NCI-H2196 treated with DMSO at 0.1 percent for 48 hours (cell line): ENCODE measurements around the gene CMSS1.
A peak's percentile ranks its signal among the peaks of the same experiment; 100 is the strongest.

Source experiments
- DNase-seq: peaks from one replicate; lab custom pipeline; 2025; ENCODE audit not compliant: unreplicated experiment; lab: John Stamatoyannopoulos, UW

CMSS1 gene

DNA sequence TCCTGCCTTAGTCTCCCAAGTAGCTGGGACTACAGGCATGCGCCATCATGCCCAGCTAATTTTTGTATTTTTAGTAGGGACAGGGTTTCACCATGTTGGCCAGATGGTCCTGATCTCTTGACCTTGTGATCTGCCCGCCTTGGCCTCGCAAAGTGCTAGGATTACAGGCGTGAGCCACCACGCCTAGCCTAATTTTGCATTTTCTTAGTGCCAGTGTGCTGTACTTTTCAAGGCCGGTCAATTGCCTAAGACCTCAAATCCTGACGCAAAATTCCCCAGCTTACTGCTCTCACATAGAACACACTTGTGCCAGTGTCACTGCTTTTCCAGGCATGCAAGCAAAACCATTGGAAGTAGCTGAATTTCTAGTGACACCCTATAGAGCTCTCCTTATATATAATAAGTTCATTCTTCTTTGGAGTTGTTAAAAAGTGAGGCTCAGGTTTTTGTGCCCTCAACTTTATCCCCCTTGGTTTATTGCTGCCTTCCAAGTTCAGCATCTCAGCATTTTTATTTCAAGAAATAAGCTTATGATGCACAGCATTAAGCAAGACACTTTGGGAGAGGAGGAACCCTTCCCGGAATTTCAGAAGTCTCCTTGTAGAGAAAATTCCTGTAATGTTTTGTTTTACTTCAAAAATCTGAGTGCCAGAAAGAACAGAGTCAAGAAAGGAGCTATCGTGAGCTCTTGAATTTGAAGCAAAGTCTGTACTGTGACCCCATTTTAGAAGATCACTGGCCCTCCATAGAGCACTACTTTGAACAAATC is 203.4 kb downstream of the CMSS1 start:
- no peak for DNase-seq

DNA sequence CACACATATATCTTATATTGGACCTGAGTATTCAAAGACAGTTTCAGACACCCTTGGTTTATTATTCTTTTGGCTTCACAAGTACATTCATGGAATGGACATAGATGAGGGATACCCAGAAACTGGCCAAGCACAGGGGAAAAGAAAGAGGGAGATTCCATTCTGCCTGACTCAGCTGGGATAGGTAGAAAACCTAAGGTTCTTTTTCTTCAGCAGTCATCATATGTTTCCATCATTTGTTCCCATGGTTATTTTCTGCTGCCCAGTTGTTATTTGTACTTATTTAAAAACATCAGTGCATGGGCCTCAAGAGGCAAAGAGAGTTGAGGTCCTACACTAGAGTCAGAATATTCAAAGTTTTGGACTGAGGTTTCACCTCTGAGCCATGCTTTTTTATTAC is 204.8 kb downstream of the CMSS1 start:
- DNase-seq, result no peak

DNA sequence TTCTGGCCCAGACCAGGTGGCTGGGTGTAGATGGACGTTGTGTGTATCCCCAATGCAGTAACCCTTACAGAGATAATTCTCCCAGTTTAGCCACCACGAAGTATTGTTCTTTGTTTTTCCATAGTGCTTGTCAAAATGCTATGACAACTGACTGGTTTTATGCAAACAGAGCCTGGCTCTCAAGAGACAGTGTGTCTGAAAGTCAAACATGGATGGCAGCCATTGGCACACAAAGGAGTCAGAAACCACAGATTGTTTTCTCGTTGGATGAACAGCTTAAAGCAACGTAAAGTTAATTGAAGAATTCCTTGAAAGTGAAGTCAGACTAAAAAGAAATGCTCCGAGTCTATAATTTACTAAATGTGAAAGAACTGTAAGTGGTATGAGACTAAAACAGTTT is 205.5 kb downstream of the CMSS1 start:
- peak; percentile 63 for DNase-seq

DNA sequence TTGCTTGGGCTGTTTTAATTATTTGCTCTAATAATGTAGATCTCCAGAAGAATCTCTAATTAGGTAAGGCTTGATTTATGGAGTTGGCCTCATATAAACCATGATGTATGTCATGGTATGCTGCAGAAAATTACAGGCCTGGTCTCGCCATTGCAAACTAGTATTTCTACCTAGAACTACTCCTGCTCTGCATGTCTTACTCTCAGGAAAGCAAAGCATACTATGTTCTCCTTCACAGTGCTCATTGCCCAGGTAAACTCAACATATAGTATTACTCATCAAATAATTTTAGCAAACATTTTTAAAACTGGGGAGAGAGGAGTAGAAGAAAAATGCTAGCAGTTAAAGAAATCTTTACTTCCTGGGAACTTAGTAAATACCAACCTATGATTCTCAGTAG is 205.9 kb downstream of the CMSS1 start:
- no peak for DNase-seq

- no peak for DNase-seq
These were observed 207.1 kb downstream of the CMSS1 start for GRCh38 chr3:100024520-100025303.

DNA sequence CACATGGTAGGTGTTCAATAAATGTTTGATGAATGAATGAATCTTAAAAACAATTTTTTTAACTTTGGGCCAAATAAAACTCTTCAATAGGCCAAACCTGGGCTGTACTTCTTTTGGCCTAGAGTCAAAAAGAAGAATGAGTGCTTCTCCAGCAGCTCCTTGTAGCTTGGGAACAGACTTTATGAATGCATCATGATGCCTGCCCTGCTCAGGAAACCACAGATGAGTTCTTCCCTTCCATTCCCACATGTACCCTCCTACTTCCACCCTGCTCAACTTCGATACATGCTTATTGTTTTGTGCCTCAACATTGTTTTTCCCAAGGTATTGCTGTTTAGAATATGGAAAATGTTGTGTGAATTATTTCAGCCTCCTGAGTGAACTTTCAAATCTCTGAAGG is 209.7 kb downstream of the CMSS1 start:
- DNase-seq, result no peak

DNA sequence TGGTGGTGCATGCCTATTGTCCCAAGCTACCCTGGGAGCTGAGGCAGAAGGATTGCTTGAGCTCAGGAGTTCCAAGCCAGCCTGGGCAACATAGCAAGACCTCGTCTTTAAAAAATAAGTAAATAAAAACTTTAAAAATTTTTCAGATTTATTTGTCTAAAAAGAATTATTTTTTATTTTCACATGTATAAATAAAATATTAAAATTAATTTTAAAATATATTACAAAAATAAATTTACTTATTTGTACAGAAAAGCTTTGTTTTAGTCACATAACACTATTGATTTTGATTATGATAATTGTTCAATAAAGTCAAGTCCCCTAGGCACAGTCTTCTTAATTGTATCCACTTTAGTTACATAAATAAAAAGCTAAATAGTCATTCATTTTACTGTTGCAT is 211.4 kb downstream of the CMSS1 start:
- DNase-seq, result no peak

GRCh38 chr3:100029689-100030088 is 212.0 kb downstream of the CMSS1 start:
- no peak for DNase-seq

DNA sequence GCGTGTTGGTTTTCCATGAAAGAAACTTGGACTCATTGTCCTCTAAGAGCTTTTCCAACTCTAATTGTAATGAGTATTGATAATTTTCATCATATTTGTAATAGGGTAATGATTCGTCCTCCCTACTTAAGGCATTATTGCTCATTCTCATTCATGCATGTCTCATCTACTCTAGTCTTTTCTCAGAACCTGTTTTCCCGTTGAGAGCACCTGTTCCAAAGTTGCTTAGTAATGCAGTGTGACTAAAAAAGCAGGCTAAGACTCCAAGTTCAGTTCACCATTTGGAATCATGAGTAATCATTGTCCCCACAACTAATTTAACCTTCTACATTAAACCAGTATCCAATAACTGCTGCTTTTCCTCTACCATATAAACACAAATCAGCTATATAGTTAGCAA is 212.7 kb downstream of the CMSS1 start:
- DNase-seq, result no peak

DNA sequence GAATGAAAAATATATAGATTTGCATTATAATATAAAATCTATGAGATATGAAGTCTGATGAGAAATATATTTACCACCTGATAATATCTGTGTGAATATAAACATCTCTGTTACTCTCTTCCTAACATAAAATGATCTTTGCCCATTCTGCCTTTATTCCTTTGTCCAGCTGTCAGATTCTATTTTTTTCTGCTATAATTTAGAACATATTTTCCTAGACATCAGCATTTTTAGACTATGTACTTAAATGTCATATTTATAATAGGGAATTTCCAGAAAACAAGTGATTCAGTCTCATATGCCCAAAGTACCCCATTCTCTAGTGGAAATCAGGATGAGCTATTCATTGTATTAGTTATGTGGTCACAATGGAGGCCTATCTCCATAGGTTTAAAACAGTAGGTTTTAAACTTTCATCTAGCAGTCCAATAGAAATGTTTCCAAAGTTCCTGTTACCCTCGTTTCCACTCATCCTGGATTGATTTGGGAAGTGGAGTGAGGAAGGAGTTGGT is 213.3 kb downstream of the CMSS1 start:
- no peak for DNase-seq

DNA sequence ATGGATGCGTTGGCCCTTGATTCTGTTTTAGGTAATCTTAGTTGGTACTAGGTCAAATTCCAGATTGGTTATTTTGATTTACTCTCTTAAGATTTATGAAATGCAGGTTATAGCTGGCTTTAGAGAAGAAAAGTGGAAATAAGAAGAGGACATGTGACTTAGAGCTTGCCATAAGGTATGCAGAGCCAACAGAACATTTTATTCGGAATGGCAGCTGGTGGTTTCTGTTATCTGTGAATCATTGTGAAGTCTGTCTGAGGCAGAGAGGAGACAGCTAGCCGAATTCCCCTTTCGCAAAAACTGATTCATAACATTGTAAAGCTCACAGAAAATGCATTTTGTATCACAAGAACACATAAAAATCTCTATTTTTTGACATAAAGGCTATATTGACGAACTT is 214.6 kb downstream of the CMSS1 start:
- no peak for DNase-seq

DNA sequence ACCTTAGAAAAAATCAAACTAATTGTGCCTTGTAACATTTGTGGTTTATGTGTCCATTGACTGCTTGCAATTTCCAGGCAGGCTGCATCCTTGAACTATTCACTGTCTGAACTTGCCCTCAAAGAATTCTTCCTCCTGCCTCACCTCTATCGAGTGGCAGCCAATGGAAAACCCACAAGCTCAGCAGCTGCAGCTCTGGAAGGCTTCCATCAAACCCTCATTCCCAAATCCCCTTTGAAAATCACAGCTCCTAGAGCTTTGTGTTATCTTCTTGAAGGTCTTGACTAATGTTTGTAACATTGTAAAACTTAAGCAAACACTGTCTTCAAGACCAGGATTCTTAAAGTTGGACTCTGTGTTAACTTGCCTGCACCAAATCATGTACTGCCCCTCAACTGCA is 215.5 kb downstream of the CMSS1 start:
- no peak for DNase-seq

DNA sequence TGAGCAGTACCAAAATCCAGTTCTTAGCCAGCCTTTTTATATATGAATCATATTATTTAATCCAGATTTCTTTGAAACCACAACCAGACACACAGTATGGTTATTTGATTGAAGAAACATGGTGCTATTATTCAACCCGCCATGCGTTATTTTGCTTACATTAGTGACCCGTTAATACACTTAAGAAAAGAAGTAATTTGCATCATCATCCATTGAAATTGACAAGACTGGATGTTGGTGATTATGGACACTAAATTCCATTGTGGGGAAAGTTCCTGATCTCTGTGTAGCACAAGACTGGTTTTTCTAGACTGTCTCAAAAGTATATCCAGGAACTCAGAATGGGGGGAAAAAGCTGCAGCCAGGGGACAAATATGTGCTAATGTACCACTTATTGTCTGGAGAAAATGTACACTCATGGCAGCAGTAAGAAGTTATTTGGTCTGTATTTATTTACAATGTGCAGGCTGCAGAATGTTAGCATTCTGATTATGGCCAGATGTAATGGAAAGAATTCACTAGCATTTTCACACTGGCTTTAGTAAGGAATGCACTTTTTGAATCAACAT is 216.3 kb downstream of the CMSS1 start:
- DNase-seq, result no peak

DNA sequence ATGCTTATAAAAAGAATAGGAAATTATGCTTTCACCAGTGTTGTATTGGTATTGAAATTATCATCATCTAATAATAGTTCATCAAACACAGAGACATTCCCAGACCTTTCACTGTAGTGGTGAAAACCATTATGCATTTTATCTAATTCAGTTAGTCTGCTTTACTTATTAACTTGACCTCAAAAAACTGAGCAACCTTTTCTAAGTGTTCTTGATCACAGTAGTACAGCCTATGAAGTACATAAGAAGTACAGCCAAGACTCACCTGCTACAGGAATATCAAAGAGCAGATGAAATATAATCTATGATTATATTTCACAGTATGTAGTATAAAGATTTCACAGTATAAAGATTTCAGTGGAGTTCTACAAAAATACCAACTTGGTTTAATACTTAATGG is 221.4 kb downstream of the CMSS1 start:
- DNase-seq, result no peak

DNA sequence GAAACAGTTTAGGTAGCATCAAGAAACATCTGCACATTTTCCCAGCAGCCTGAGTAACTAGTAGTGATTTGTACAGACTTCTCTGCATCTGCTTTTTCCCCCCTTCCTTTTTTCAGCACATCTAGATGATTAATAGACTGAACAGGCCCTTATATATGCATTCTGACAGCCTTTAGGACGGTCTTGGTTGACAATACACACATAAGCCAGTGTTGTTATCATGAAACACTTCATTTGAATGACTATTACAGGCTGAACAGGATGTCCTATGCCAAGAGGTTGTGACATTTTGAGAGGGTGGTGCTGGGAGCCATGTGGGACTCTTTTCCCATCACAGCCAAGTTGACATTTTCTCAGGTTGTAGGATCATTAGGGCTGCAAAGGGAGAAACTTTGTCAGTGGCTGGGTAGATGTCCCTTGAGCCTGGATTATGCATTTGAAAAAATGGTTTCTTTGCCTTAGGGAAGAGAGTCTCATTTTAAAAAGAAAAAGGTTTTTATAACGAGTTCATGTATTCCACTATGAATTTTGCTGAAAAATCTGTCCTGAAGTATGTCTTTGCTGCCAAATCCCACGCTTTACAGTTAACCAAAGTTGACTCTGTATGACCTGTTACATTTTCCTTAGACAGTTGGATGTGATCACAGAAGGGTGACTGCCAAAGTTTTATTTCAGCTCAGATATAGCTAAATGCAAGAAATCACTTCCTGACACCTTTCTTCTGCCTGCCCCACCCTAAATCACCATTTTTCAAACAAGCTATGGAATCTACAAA is 223.0 kb downstream of the CMSS1 start:
- DNase-seq, result no peak

DNA sequence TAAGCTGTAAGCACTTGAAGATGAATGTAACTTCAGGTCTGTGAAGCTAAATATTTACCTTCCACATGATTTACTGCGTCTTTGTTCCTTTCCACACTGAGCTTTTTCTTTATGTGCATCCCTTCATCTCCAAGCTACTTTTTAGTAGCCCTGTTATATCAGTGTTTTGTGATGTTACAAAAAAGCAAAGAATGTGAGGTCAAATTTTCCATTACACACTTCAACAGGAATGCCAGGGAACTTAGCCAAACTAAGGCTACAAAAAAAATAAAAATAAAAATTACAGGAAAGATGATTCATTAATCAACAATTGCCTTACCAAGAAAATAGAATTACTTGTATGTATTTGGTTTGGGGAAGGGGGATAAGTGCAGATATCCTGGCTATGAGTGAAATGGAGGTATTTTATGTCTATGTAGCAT is 223.7 kb downstream of the CMSS1 start:
- DNase-seq, result peak; percentile 56

- DNase-seq, result peak; percentile 52
These were observed 224.7 kb downstream of the CMSS1 start for GRCh38 chr3:100042166-100042981.

DNA sequence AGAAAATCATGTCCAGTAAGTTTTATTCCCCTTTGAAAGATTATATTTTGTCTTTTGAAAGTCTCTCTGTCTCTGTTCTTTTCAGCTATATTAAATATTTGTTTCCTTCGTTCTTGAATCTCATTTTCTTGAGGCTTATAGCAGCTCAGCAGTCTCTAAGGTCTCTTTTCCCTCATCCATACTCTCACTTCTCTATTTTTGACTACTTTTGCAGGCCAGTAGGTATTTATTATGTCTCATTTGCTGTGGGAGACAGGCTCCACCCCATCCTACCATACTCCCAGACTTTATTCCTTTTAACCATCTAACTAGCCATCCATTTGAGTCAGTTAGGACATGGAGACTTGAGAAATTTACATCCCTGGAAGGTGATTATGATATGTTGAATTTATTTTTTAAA is 225.6 kb downstream of the CMSS1 start:
- DNase-seq, result no peak

GRCh38 chr3:100044369-100044768 is 226.7 kb downstream of the CMSS1 start:
- DNase-seq, result no peak

- no peak for DNase-seq
These were observed 228.0 kb downstream of the CMSS1 start for GRCh38 chr3:100045696-100046095.
